OCI-LY1 (cell line): ENCODE measurements around the gene APOF.

ENCODE experiments used
- H2AFZ ChIP-seq: fragments of 200-600 bp; sonication (generic), shearing (Covaris generic); 2 replicates; pipeline ENCODE4 v1.6.0; 2014; ENCODE audit warnings: antibody characterized with exemption, mild to moderate bottlenecking, low read length
- H3F3A ChIP-seq: fragments of 200-600 bp; sonication (generic), shearing (Covaris generic); 2 replicates; pipeline ENCODE4 v1.6.0; 2014; ENCODE audit warnings: mild to moderate bottlenecking, antibody characterized with exemption, low read length, moderate library complexity; ENCODE audit not compliant: insufficient read depth
- H3K27ac ChIP-seq: fragments of 200-600 bp; sonication (generic); 2 replicates; pipeline ENCODE4 v1.5.1; 2014; ENCODE audit warnings: low read length, mixed run types, mild to moderate bottlenecking, low read depth; ENCODE audit not compliant: poor library complexity, severe bottlenecking
- H3K27me3 ChIP-seq: fragments of 200-600 bp; sonication (generic); 2 replicates; pipeline ENCODE4 v1.6.0; 2014; ENCODE audit warnings: antibody characterized with exemption, mild to moderate bottlenecking, low read length, moderate library complexity; ENCODE audit not compliant: insufficient read depth
- H3K36me3 ChIP-seq: fragments of 200-600 bp; sonication (generic); 2 replicates; pipeline ENCODE4 v1.6.1; 2014; ENCODE audit warnings: mild to moderate bottlenecking, antibody characterized with exemption, low read length, moderate library complexity, mixed read lengths; ENCODE audit not compliant: insufficient read depth
- H3K4me1 ChIP-seq: fragments of 200-600 bp; sonication (generic); 2 replicates; pipeline ENCODE4 v1.5.1; 2014; ENCODE audit warnings: mild to moderate bottlenecking, low read length, moderate library complexity; ENCODE audit not compliant: insufficient read depth, severe bottlenecking
- H3K4me2 ChIP-seq: fragments of 200-600 bp; sonication (generic), shearing (Covaris generic); 2 replicates; pipeline ENCODE4 v1.6.1; 2014; ENCODE audit warnings: low read length
- H3K4me3 ChIP-seq: fragments of 200-600 bp; sonication (generic); 2 replicates; pipeline ENCODE4 v1.5.1; 2014; ENCODE audit warnings: low read length, low read depth, mild to moderate bottlenecking, mixed read lengths; ENCODE audit not compliant: poor library complexity, severe bottlenecking
- H3K79me2 ChIP-seq: fragments of 200-600 bp; shearing (Covaris generic); 2 replicates; pipeline ENCODE4 v1.6.1; 2016; ENCODE audit warnings: mixed run types, low read length, mixed read lengths; ENCODE audit not compliant: insufficient read depth
- H3K9ac ChIP-seq: fragments of 200-600 bp; sonication (generic), shearing (Covaris generic); 2 replicates; pipeline ENCODE4 v1.6.1; 2014; ENCODE audit warnings: mild to moderate bottlenecking, low read length, mixed read lengths
- H3K9me2 ChIP-seq: fragments of 200-600 bp; sonication (generic), shearing (Covaris generic); 2 replicates; pipeline ENCODE4 v1.6.1; 2014; ENCODE audit warnings: low read depth, mild to moderate bottlenecking, low read length, mixed read lengths
- H3K9me3 ChIP-seq: fragments of 200-600 bp; shearing (Covaris generic); 2 replicates; pipeline ENCODE4 v1.6.1; 2014; ENCODE audit warnings: low read length, mixed read lengths
- H4K20me1 ChIP-seq: fragments of 200-600 bp; sonication (generic), shearing (Covaris generic); 2 replicates; pipeline ENCODE4 v1.6.0; 2016; ENCODE audit warnings: mild to moderate bottlenecking, low read length; ENCODE audit not compliant: insufficient read depth
- CTCF ChIP-seq: fragments of 200-600 bp; sonication (generic), shearing (Covaris generic); IDR thresholded peaks from 2 replicates; pipeline ENCODE4 v1.5.1; 2017; ENCODE audit warnings: mild to moderate bottlenecking, antibody characterized with exemption, low read length, moderate library complexity, mixed read lengths
- EZH2 ChIP-seq: fragments of 200-600 bp; sonication (generic), shearing (Covaris generic); IDR thresholded peaks from 2 replicates; pipeline ENCODE4 v1.8.0; 2017; ENCODE audit warnings: borderline replicate concordance, mixed run types, mild to moderate bottlenecking, antibody characterized with exemption, low read length, moderate library complexity, mixed read lengths

The APOF gene

DNA sequence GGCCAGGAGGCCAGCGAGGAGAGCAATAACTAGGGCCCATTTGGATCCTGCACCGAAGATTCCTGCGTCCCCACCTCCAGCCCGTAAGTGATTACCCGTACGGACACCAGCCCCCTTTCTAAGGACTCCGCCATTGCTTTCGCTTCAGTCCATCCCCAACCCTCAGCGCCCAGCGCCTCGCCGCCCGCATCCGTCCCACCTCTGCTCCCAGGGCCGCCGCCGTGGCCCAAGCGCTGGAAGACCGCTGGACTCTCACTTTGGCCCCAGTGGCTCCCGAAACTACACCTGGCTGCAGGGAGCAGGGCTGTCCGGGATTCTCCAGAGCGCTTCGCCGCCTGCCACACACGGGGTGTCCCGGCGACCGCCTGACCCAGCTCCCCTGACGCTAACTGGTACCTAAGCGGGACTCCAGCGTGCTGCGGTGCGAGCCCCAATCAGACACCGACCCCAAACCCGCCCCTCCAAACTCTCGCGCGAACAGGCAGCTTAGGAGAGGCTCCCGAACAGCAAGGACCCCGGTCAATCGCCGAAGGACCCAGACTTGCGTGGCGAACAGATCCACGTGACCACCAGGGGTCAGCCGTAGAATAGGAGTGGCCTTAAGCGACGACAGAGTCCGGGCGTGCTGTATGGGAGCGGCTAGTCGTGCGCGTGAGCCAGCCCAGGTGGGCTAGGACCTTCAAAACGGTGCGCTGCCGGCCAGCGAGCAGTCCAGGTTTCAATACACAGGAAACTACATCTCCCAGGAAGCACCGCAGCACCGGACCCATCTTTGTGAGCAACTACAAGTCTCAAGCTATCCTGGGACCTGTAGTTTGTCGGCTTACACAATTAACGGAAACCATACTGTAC lies 46.8 kb downstream of the APOF start, which contains the start of gene CNPY2:
Gene CNPY2, minus strand, starts transcription at position 367 of the 852 bp plus-strand sequence. CDS start 771 bp downstream, outside the sequence.
- H3K9me2 ChIP-seq, result no peaks in the 10 kb centered on the region
- H3K79me2 ChIP-seq, result peaks cover 4% of the 10 kb centered on the region; the same call in 1 of the 2 replicates
- peak within 1 kb of the TSS; percentile 83 for H3K4me3 ChIP-seq
- no peaks in the 10 kb centered on the region for H3K9me3 ChIP-seq
- no peak within 1 kb of the TSS for H2AFZ ChIP-seq
- H4K20me1 ChIP-seq, result no peaks in the 10 kb centered on the region
- H3K4me2 ChIP-seq, result peak within 1 kb of the TSS; percentile 80
- TF ChIP-seq CTCF (no peak; the same call in 1 of the 2 replicates), EZH2 (no peak)
- peak within 1 kb of the TSS; percentile 63 for H3K27ac ChIP-seq
- H3K9ac ChIP-seq, result peak within 1 kb of the TSS; percentile 88
- no peaks in the 10 kb centered on the region for H3K27me3 ChIP-seq
- peaks cover 18% of the 10 kb centered on the region for H3K4me1 ChIP-seq
- H3K36me3 ChIP-seq, result peaks cover 30% of the 10 kb centered on the region
- H3F3A ChIP-seq, result no peaks in the 10 kb centered on the region

- peaks cover 18% of the 10 kb centered on the region for H3K4me1 ChIP-seq
- peaks cover 4% of the 10 kb centered on the region; the same call in 1 of the 2 replicates for H3K79me2 ChIP-seq
- H3K4me3 ChIP-seq, result peak overlapping the region; percentile 83
- TF ChIP-seq EZH2 (no peak), CTCF (no peak)
- H3K9me2 ChIP-seq, result no peaks in the 10 kb centered on the region
- H3K36me3 ChIP-seq, result peaks cover 36% of the 10 kb centered on the region
- H2AFZ ChIP-seq, result no peak overlapping the region
- peak overlapping the region; percentile 80 for H3K4me2 ChIP-seq
- no peaks in the 10 kb centered on the region for H3F3A ChIP-seq
- no peaks in the 10 kb centered on the region for H3K27me3 ChIP-seq
- peak overlapping the region; percentile 88 for H3K9ac ChIP-seq
- no peaks in the 10 kb centered on the region for H4K20me1 ChIP-seq
- H3K9me3 ChIP-seq, result no peaks in the 10 kb centered on the region
- peak overlapping the region; percentile 63 for H3K27ac ChIP-seq
Observed at GRCh38 chr12:56315249-56315621, 47.4 kb downstream of the APOF start.

- Histone ChIP-seq H4K20me1 (no peaks in the 10 kb centered on the region), H3K9me2 (no peaks in the 10 kb centered on the region), H3K79me2 (peaks cover 4% of the 10 kb centered on the region; the same call in 1 of the 2 replicates), H3K4me2 (no peak overlapping the region), H3K4me1 (peaks cover 11% of the 10 kb centered on the region), H3K9ac (no peak overlapping the region), H2AFZ (no peak overlapping the region), H3K36me3 (peaks cover 48% of the 10 kb centered on the region), H3K27me3 (no peaks in the 10 kb centered on the region), H3K9me3 (no peaks in the 10 kb centered on the region), H3K27ac (no peak overlapping the region), H3K4me3 (no peak overlapping the region), H3F3A (no peaks in the 10 kb centered on the region)
- no peak for TF ChIP-seq CTCF
- no peak for TF ChIP-seq EZH2
Observed at GRCh38 chr12:56311003-56311402, 51.7 kb downstream of the APOF start.
